Tibial nerve (tissue), 4 donors: Measurements from ENCODE around the gene LRSAM1.

Experiments used
- CTCF ChIP-seq, 5 experiments: fragments of 200-600 bp in 3 of 5; fragments of 450-650 bp in 2 of 5; sonication (generic) in 3 of 5; IDR thresholded peaks; one replicate each; pipeline ENCODE4 v1.5.1; 2016 to 2019; ENCODE audit warnings: antibody characterized with exemption in 5 of 5, mild to moderate bottlenecking in 3 of 5, moderate library complexity in 2 of 5
- EP300 ChIP-seq, 2 donors: sonication (generic); formaldehyde crosslinking; IDR thresholded peaks; one replicate each; pipeline ENCODE4 v1.6.1; 2017; ENCODE audit warnings: antibody characterized with exemption in 2 of 2, mild to moderate bottlenecking in 1 of 2

- no peak for TF ChIP-seq CTCF (IDR thresholded peaks at IDR 0.05)
- no peak for TF ChIP-seq EP300 (IDR thresholded peaks at IDR 0.05)
Observed at GRCh38 chr9:127452691-127453090, 1.4 kb downstream of the LRSAM1 start.
